WTC11 (cell line): ENCODE results near the gene ECM1. TPM values are rescaled to one million over a fixed set of nuclear protein-coding genes. Genes with fewer than 3 reads are reported as not detected.

Experiments
- ATAC-seq: fragments of 200-7000 bp; cut with Tn5 transposase; 2 replicates; pipeline ENCODE4 v1.10.0; 2021; ENCODE audit warnings: mild to moderate bottlenecking, moderate library complexity
- CTCF ChIA-PET: fragments of 300-600 bp; sonication (Branson Sonifier 250); formaldehyde crosslinking; loops from one replicate; lab custom pipeline; 2021; ENCODE audit warnings: antibody characterized with exemption; lab: Charles Lee
- POLR2A ChIA-PET: fragments of 350-600 bp; sonication (Branson Sonifier 250); formaldehyde crosslinking; loops from one replicate; lab custom pipeline; 2021; ENCODE audit warnings: antibody characterized with exemption; lab: Charles Lee
- DNase-seq: peaks from one replicate; pipeline ENCODE4 v3.0.0; 2021; ENCODE audit warnings: low spot score
- H3K27ac Mint-ChIP-seq: 2 replicates; pipeline ENCODE4 v1.8.0; 2021; ENCODE audit warnings: mixed read lengths
- H3K27me3 Mint-ChIP-seq: 2 replicates; pipeline ENCODE4 v1.8.0; 2021; ENCODE audit warnings: low read depth, mild to moderate bottlenecking, moderate library complexity, mixed read lengths
- H3K36me3 Mint-ChIP-seq: 2 replicates; pipeline ENCODE4 v1.8.0; 2021; ENCODE audit warnings: mixed read lengths
- H3K4me1 Mint-ChIP-seq: 2 replicates; pipeline ENCODE4 v1.8.0; 2022; ENCODE audit warnings: mixed read lengths
- H3K4me3 Mint-ChIP-seq: 2 replicates; pipeline ENCODE4 v1.8.0; 2021; ENCODE audit warnings: mild to moderate bottlenecking, moderate library complexity, mixed read lengths
- H3K9me3 Mint-ChIP-seq: 2 replicates; pipeline ENCODE4 v1.8.0; 2021; ENCODE audit warnings: mixed read lengths
- ARID4B ChIP-seq: sonication (generic); formaldehyde crosslinking; IDR thresholded peaks from 2 replicates; pipeline ENCODE4 v1.8.0; 2023; ENCODE audit warnings: missing genetic modification reagents, mild to moderate bottlenecking, borderline replicate concordance
- ATF2 ChIP-seq: sonication (generic); formaldehyde crosslinking; IDR thresholded peaks from 2 replicates; pipeline ENCODE4 v1.8.1; 2022; ENCODE audit warnings: low read depth, missing genetic modification reagents, borderline replicate concordance
- E2F5 ChIP-seq: sonication (generic); formaldehyde crosslinking; IDR thresholded peaks from 2 replicates; pipeline ENCODE4 v1.8.1; 2022; ENCODE audit warnings: mild to moderate bottlenecking, moderate library complexity, missing genetic modification reagents
- HMGA2 ChIP-seq: fragments of 250-450 bp; sonication (Bioruptor Pico); IDR thresholded peaks from 2 replicates; pipeline ENCODE4 v1.4.0; 2021; ENCODE audit warnings: mild to moderate bottlenecking, moderate library complexity
- JAZF1 ChIP-seq: fragments of 250-450 bp; sonication (Bioruptor Pico); IDR thresholded peaks from 2 replicates; pipeline ENCODE4 v1.9.0; 2021; ENCODE audit warnings: moderate library complexity, mild to moderate bottlenecking, inconsistent platforms
- KAT7 ChIP-seq: sonication (generic); formaldehyde crosslinking; IDR thresholded peaks from 2 replicates; pipeline ENCODE4 v1.8.1; 2023; ENCODE audit warnings: missing genetic modification reagents, mild to moderate bottlenecking, borderline replicate concordance
- MXD4 ChIP-seq: fragments of 250-450 bp; sonication (Bioruptor Pico); IDR thresholded peaks from 2 replicates; pipeline ENCODE4 v1.8.0; 2021; ENCODE audit warnings: mild to moderate bottlenecking, moderate library complexity, borderline replicate concordance
- OVOL2 ChIP-seq: fragments of 250-450 bp; sonication (Bioruptor Pico); IDR thresholded peaks from 2 replicates; pipeline ENCODE4 v1.9.0; 2021; ENCODE audit warnings: mild to moderate bottlenecking, borderline replicate concordance
- RORB ChIP-seq: fragments of 250-450 bp; sonication (Bioruptor Pico); IDR thresholded peaks from 2 replicates; pipeline ENCODE4 v1.9.0; 2021; ENCODE audit warnings: mild to moderate bottlenecking
- SOX15 ChIP-seq: fragments of 250-450 bp; sonication (Bioruptor Pico); IDR thresholded peaks from 2 replicates; pipeline ENCODE4 v1.9.0; 2021; ENCODE audit warnings: mild to moderate bottlenecking
- TEAD4 ChIP-seq: sonication (generic); formaldehyde crosslinking; IDR thresholded peaks from 2 replicates; pipeline ENCODE4 v1.8.0; 2022; ENCODE audit warnings: mild to moderate bottlenecking, missing genetic modification reagents
- TP53 ChIP-seq: sonication (generic); formaldehyde crosslinking; IDR thresholded peaks from 2 replicates; pipeline ENCODE4 v1.8.1; 2023; ENCODE audit warnings: mild to moderate bottlenecking, missing genetic modification reagents
- USF1 ChIP-seq: sonication (generic); formaldehyde crosslinking; IDR thresholded peaks from 2 replicates; pipeline ENCODE4 v1.8.0; 2022; ENCODE audit warnings: mild to moderate bottlenecking, missing genetic modification reagents
- ZNF138 ChIP-seq: sonication (generic); formaldehyde crosslinking; conservative IDR thresholded peaks from 2 replicates; pipeline ENCODE4 v1.8.1; 2022; ENCODE audit warnings: mild to moderate bottlenecking, moderate library complexity, missing genetic modification reagents
- ZNF512 ChIP-seq: sonication (generic); formaldehyde crosslinking; IDR thresholded peaks from 2 replicates; pipeline ENCODE4 v1.8.1; 2022; ENCODE audit warnings: missing genetic modification reagents, borderline replicate concordance
- total RNA-seq: library from RNA; stranded (reverse); gene quantifications from 3 replicates; pipeline ENCODE4 v1.2.3, GENCODE V29; 2021
- TF ChIP-seq, protein P1 (sequence below): fragments of 250-450 bp; sonication (Bioruptor Pico); IDR thresholded peaks from 2 replicates; pipeline ENCODE4 v1.9.0; 2021; ENCODE audit warnings: mild to moderate bottlenecking

The ECM1 gene
- total RNA-seq, 1 experiment from 2014 or later: 1.6 TPM

DNA sequence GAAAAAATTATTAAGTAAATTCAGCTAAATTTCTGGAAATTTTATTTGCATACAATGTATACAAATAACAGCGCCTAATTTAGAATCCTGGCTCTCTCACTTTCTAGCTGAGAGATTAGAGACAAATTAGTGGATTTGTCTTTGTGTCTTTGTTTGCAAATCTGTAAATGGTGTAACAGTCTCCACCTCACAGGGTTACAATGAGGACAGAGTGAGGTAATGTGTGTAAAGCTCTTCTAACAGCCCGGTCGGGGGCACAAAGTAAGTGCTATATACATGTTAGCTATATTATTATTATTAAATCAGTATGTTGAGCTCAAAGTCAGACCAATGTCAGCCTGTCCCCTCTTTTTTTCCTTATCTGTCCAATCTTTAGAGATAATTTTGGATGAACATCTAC, 36.3 kb downstream of the ECM1 start (continued):
- TF ChIP-seq ARID4B (CRISPR knock-in tag): no peak
- TF ChIP-seq SOX15 (CRISPR knock-in tag): no peak

- Mint-ChIP-seq H3K9me3 (no peaks in the 10 kb centered on the region), H3K36me3 (no peaks in the 10 kb centered on the region), H3K4me3 (no peak overlapping the region), H3K4me1 (peaks cover 9% of the 10 kb centered on the region), H3K27ac (no peak overlapping the region), H3K27me3 (peaks cover 32% of the 10 kb centered on the region)
- TF ChIP-seq E2F5 (CRISPR knock-in tag) (no peak), TEAD4 (no peak), ZNF138 (CRISPR knock-in tag) (no peak), USF1 (no peak), OVOL2 (CRISPR knock-in tag) (no peak), RORB (no peak), MXD4 (no peak)
- DNase-seq: no peak
- ChIA-PET POLR2A (interaction anchor here (1.2 kb wide), 1 partner anchor 14 kb away, joined by 3 read pairs; no protein-coding TSS in a partner anchor), CTCF (interaction anchor here (0.9 to 1.2 kb wide), 2 partner anchors 9 to 359 kb away, joined by 3 read pairs; no protein-coding TSS in a partner anchor)
- no peak for ATAC-seq
These were observed 37.6 kb downstream of the ECM1 start for GRCh38 chr1:150545486-150546032.

DNA sequence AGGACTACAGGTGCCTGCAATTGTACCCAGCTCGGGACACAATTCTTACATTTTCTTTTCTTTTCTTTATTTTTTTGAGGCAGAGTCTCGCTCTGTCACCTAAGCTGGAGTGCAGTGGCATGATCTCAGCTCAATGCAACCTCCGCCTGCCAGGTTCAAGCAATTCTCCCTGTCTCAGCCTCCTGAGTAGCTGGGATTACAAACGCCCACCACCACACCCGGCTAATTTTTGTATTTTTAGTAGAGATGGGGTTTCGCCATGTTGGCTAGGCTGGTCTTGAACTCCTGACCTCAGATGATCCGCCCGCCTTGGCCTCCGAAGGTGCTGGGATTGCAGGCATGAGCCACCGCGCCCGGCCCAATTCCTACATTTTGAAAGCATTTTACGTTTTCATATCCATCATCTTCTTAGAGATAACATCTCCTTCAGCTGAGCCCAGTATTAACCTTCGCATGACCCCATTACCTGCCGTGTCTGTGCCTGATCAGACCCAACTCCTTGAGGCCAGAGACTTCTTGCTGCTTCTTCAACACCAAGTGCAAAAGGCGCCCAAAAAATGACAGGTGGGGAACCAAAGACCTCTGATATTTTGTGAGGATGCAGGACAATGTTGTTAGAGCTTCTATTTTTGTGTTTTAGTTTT, 38.5 kb downstream of the ECM1 start:
- ChIA-PET CTCF (interaction anchor here (0.9 to 1.2 kb wide), 3 partner anchors 9 to 359 kb away, joined by 3 read pairs; no protein-coding TSS in a partner anchor), POLR2A (no interaction called here)
- Mint-ChIP-seq H3K36me3 (no peaks in the 10 kb centered on the region), H3K4me1 (peaks cover 13% of the 10 kb centered on the region), H3K4me3 (no peak overlapping the region), H3K27me3 (peaks cover 41% of the 10 kb centered on the region), H3K27ac (no peak overlapping the region), H3K9me3 (no peaks in the 10 kb centered on the region)
- ATAC-seq: no peak
- no peak for DNase-seq
- TF ChIP-seq JAZF1 (no peak), KAT7 (CRISPR knock-in tag) (no peak), ZNF512 (CRISPR knock-in tag) (no peak), HMGA2 (CRISPR knock-in tag) (no peak), TP53 (CRISPR knock-in tag) (no peak), ATF2 (CRISPR knock-in tag) (no peak)
- TF ChIP-seq, protein P1, sequence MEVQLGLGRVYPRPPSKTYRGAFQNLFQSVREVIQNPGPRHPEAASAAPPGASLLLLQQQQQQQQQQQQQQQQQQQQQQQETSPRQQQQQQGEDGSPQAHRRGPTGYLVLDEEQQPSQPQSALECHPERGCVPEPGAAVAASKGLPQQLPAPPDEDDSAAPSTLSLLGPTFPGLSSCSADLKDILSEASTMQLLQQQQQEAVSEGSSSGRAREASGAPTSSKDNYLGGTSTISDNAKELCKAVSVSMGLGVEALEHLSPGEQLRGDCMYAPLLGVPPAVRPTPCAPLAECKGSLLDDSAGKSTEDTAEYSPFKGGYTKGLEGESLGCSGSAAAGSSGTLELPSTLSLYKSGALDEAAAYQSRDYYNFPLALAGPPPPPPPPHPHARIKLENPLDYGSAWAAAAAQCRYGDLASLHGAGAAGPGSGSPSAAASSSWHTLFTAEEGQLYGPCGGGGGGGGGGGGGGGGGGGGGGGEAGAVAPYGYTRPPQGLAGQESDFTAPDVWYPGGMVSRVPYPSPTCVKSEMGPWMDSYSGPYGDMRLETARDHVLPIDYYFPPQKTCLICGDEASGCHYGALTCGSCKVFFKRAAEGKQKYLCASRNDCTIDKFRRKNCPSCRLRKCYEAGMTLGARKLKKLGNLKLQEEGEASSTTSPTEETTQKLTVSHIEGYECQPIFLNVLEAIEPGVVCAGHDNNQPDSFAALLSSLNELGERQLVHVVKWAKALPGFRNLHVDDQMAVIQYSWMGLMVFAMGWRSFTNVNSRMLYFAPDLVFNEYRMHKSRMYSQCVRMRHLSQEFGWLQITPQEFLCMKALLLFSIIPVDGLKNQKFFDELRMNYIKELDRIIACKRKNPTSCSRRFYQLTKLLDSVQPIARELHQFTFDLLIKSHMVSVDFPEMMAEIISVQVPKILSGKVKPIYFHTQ (CRISPR knock-in tag): no peak
